PC-9 (cell line): ENCODE data around the gene MUSK.

Experiments
- CTCF ChIP-seq: fragments of 200-600 bp; sonication (generic); conservative IDR thresholded peaks from 2 replicates; pipeline ENCODE4 v1.6.1; 2017; ENCODE audit warnings: mixed run types, antibody characterized with exemption, mild to moderate bottlenecking, moderate library complexity
- EZH2 ChIP-seq: fragments of 200-600 bp; sonication (generic); IDR thresholded peaks from 2 replicates; pipeline ENCODE4 v1.8.0; 2017; ENCODE audit warnings: antibody characterized with exemption, low read depth

- TF ChIP-seq CTCF, result no peak
- no peak for TF ChIP-seq EZH2
Observed at GRCh38 chr9:110832926-110833325, 164.3 kb downstream of the MUSK start.
